ENCODE results near the gene EPHA7. TPM values are rescaled to one million over a fixed set of nuclear protein-coding genes. Genes with fewer than 3 reads are reported as not detected.
A peak's percentile ranks its signal among the peaks of the same experiment; 100 is the strongest.

EPHA7 gene
- not detected in 2 replicates for total RNA-seq (2016; rRNA removed; fragmentation: Illumina TruSeq; extraction: Trizol)
- not detected in 2 replicates for total RNA-seq (2016; cell fraction: cytosol; rRNA removed; fragmentation: Illumina TruSeq; extraction: Trizol; ENCODE audit: low read depth)
- not detected in 2 replicates for total RNA-seq (2016; cell fraction: insoluble cytoplasmic fraction; rRNA removed; fragmentation: Illumina TruSeq; extraction: Trizol)
- not detected in 2 replicates for total RNA-seq (2016; cell fraction: membrane; rRNA removed; fragmentation: Illumina TruSeq; extraction: Trizol)
- not detected in 2 replicates for total RNA-seq (2016; cell fraction: nucleus; rRNA removed; fragmentation: Illumina TruSeq; extraction: Trizol)
- polyA plus RNA-seq (2011; rRNA removed), result not detected in 2 replicates
- not detected in 2 replicates for polyA plus RNA-seq (2011; cell fraction: cytosol; rRNA removed)
- polyA plus RNA-seq (2011; cell fraction: nucleus; rRNA removed), result not detected in 2 replicates
- not detected in 2 replicates for polyA plus RNA-seq (2012)
- not detected in 2 replicates for polyA plus RNA-seq (2016; cell fraction: cytosol; fragmentation: Illumina TruSeq; extraction: Trizol; ENCODE audit: low read depth)
- not detected in 2 replicates for polyA plus RNA-seq (2016; cell fraction: insoluble cytoplasmic fraction; fragmentation: Illumina TruSeq; extraction: Trizol; ENCODE audit: low read depth)
- polyA plus RNA-seq (2016; cell fraction: membrane; fragmentation: Illumina TruSeq; extraction: Trizol; ENCODE audit: low read depth), result not detected in 2 replicates
- not detected in 2 replicates for polyA plus RNA-seq (2016; cell fraction: nucleus; fragmentation: Illumina TruSeq; extraction: Trizol; ENCODE audit: insufficient read depth, low read depth)
- not detected in 2 replicates for polyA minus RNA-seq (2011; rRNA and poly(A)+ RNA removed; ENCODE audit: low replicate concordance)
- not detected in 2 replicates for polyA minus RNA-seq (2011; cell fraction: cytosol; rRNA and poly(A)+ RNA removed)
- not detected in 2 replicates for polyA minus RNA-seq (2011; cell fraction: nucleus; rRNA and poly(A)+ RNA removed)
- Bru-seq, nascent RNA, result percentile 4 among the genes with signal in this experiment
- BruChase-seq, experiment 1, labeled RNA remaining after a 6-hour chase, result percentile 5 among the genes with signal in this experiment
- BruChase-seq, experiment 2, labeled RNA remaining after a 2-hour chase, result percentile 3 among the genes with signal in this experiment
- long read RNA-seq, experiment 1, result 0 reads
- long read RNA-seq, experiment 2, result 0 reads

- Histone ChIP-seq H3K9ac (ENCODE audit: insufficient read depth, low read depth, low read length) (no peak within 1 kb of the TSS), H3K4me2 (ENCODE audit: low read depth, low read length) (no peak within 1 kb of the TSS), H3K36me3 (replicated peaks in 1 of 2; ENCODE audit: control insufficient read depth in 1 of 2, insufficient read depth in 2 of 2, low read length in 2 of 2) (no peaks in the 10 kb centered on the region), H3K9me3 (ENCODE audit: low read length) (no peaks in the 10 kb centered on the region), H3K27ac (ENCODE audit: extremely low read length, insufficient read depth, low read length) (no peak within 1 kb of the TSS), H2AFZ (ENCODE audit: low read length) (no peak within 1 kb of the TSS), H3K79me2 (ENCODE audit: insufficient read depth, low read length) (no peaks in the 10 kb centered on the region), H3K4me3 (replicated peaks in 1 of 3; ENCODE audit: insufficient read depth in 1 of 3, low read depth in 2 of 3, low read length in 3 of 3) (no peak within 1 kb of the TSS), H3K4me1 (ENCODE audit: insufficient read depth, low read length) (no peaks in the 10 kb centered on the region), H4K20me1 (ENCODE audit: insufficient read depth, low read length) (no peaks in the 10 kb centered on the region), H3K27me3 (ENCODE audit: control insufficient read depth in 1 of 2, insufficient read depth in 2 of 2, low read length in 2 of 2) (peaks cover 0 to 5% of the 10 kb centered on the region in 2 experiments; a peak in 2 of 5 replicates)
- intact Hi-C loops (cut with micrococcal nuclease; ENCODE audit: unreplicated experiment) (no loop called here), in situ Hi-C loops (cut with HindIII; ENCODE audit: extremely low pct_ligation_motif_present, low pct_unique_long_range_greater_than_20kb) (no loop called here)
- ATAC-seq, result peak; percentile 78
- POLR2A ChIA-PET, result no interaction called here
- FAIRE-seq, result no peak
- no peak for DNase-seq (ENCODE audit: low spot score)
- WGBS (ENCODE audit: low lambda C conversion rate), result 59% methylated on average over 39 of the region's 50 CpGs
- CTCF ChIA-PET (ENCODE audit: low intra/inter-chr PET ratio, low total read pairs), result no interaction called here
- no TSS peak for BruUV-seq (replicated peaks)
- no peak for TF ChIP-seq MYC (CRISPR knock-in tag; IDR thresholded peaks at IDR 0.05; ENCODE audit: borderline replicate concordance)
- TF ChIP-seq NFYB (CRISPR knock-in tag; IDR thresholded peaks at IDR 0.05), result 0 out of 2 replicates have a peak, but pooled peaks have one; percentile 20
- peak; percentile 23; the same call in 1 of the 2 replicates for TF ChIP-seq NFYC (CRISPR knock-in tag; IDR thresholded peaks at IDR 0.05)
- no peak for TF ChIP-seq JDP2 (CRISPR knock-in tag; IDR thresholded peaks at IDR 0.05; ENCODE audit: borderline replicate concordance)
- TF ChIP-seq PBX2 (CRISPR knock-in tag; IDR thresholded peaks at IDR 0.05), result peak; percentile 37; the same call in 1 of the 2 replicates
- TF ChIP-seq ZNF552 (CRISPR knock-in tag; IDR thresholded peaks at IDR 0.05; ENCODE audit: borderline replicate concordance), result no peak
These were observed at the start of gene EPHA7 for GRCh38 chr6:93419304-93420162. Gene EPHA7 (minus strand): TSS chr6:93419559. CDS start chr6:93419341, 218 bp downstream.
